OCI-LY7 (cell line): ENCODE measurements around the gene ZNF689. TPM values are rescaled to one million over a fixed set of nuclear protein-coding genes. Genes with fewer than 3 reads are reported as not detected.

Experiments
- BruUV-seq: library from RNA; stranded (reverse); fragments of 400-500 nt; replicated peaks from 2 replicates; lab custom pipeline; 2021; lab: Mats Ljungman, UMichigan
- CTCF ChIA-PET: fragments of 300-600 bp; sonication (Branson Sonifier 250); formaldehyde crosslinking; loops from one replicate; lab custom pipeline; 2022; ENCODE audit warnings: antibody characterized with exemption; ENCODE audit not compliant: unreplicated experiment; lab: Charles Lee
- POLR2A ChIA-PET: fragments of 300-600 bp; sonication (Branson Sonifier 250); formaldehyde crosslinking; loops from one replicate; lab custom pipeline; 2022; ENCODE audit warnings: antibody characterized with exemption; lab: Charles Lee
- DNase-seq: peaks from one replicate; pipeline ENCODE4 v3.0.0-alpha.2; 2015; ENCODE audit warnings: low spot score
- H2AFZ ChIP-seq: fragments of 200-600 bp; sonication (generic), shearing (Covaris generic); 2 replicates; pipeline ENCODE4 v1.6.1; 2014; ENCODE audit warnings: mild to moderate bottlenecking, antibody characterized with exemption, low read length, moderate library complexity
- H3K27ac ChIP-seq: fragments of 200-600 bp; sonication (generic); 2 replicates; pipeline ENCODE4 v1.5.1; 2014; ENCODE audit warnings: mixed run types, low read depth, mild to moderate bottlenecking, moderate library complexity, low read length, inconsistent platforms; ENCODE audit not compliant: poor library complexity, severe bottlenecking
- H3K36me3 ChIP-seq: fragments of 200-600 bp; sonication (generic); 2 replicates; pipeline ENCODE4 v1.6.1; 2014; ENCODE audit warnings: mild to moderate bottlenecking, antibody characterized with exemption, low read length, moderate library complexity, mixed read lengths; ENCODE audit not compliant: insufficient read depth
- H3K4me1 ChIP-seq: fragments of 200-600 bp; sonication (generic); 2 replicates; pipeline ENCODE4 v1.5.1; 2014; ENCODE audit warnings: mild to moderate bottlenecking, low read length; ENCODE audit not compliant: insufficient read depth, poor library complexity, severe bottlenecking
- H3K4me2 ChIP-seq: fragments of 200-600 bp; sonication (generic); 2 replicates; pipeline ENCODE4 v1.6.1; 2014; ENCODE audit warnings: mild to moderate bottlenecking, low read length
- H3K4me3 ChIP-seq: fragments of 200-600 bp; sonication (generic); 2 replicates; pipeline ENCODE4 v1.5.1; 2014; ENCODE audit warnings: mild to moderate bottlenecking, low read depth, low read length; ENCODE audit not compliant: poor library complexity, severe bottlenecking
- H3K79me2 ChIP-seq: fragments of 200-600 bp; sonication (generic); 2 replicates; pipeline ENCODE4 v1.6.1; 2016; ENCODE audit warnings: low read depth, mild to moderate bottlenecking, low read length, moderate library complexity, mixed read lengths; ENCODE audit not compliant: insufficient read depth
- H3K9me2 ChIP-seq: fragments of 200-600 bp; sonication (generic); 2 replicates; pipeline ENCODE4 v1.6.1; 2016; ENCODE audit warnings: mild to moderate bottlenecking, low read length, mixed read lengths; ENCODE audit not compliant: insufficient read depth
- H3K9me3 ChIP-seq: fragments of 200-600 bp; sonication (generic); 2 replicates; pipeline ENCODE4 v1.6.1; 2014; ENCODE audit warnings: mild to moderate bottlenecking, mixed run types, low read length, mixed read lengths
- H4K20me1 ChIP-seq: fragments of 200-600 bp; sonication (generic); 2 replicates; pipeline ENCODE4 v1.6.1; 2014; ENCODE audit warnings: mild to moderate bottlenecking, antibody characterized with exemption, low read length, moderate library complexity, mixed read lengths; ENCODE audit not compliant: insufficient read depth
- CTCF ChIP-seq: fragments of 200-600 bp; sonication (generic); conservative IDR thresholded peaks from 2 replicates; pipeline ENCODE4 v1.5.1; 2014; ENCODE audit warnings: mild to moderate bottlenecking, antibody characterized with exemption, low read length, moderate library complexity, mixed read lengths
- EZH2phosphoT487 ChIP-seq: fragments of 200-600 bp; sonication (generic); IDR thresholded peaks from 2 replicates; pipeline ENCODE4 v1.6.1; 2018; ENCODE audit warnings: low read depth, borderline replicate concordance, mild to moderate bottlenecking, mixed run types, antibody characterized with exemption, low read length, moderate library complexity, mixed read lengths
- intact Hi-C: fragments of 100-400 bp; cut with micrococcal nuclease; formaldehyde crosslinking; loops from one replicate; pipeline ENCODE4 v1.10.0; 2022; ENCODE audit not compliant: unreplicated experiment
- total RNA-seq, 2 experiments: library from RNA; depleted of rRNA in 1 of 2; stranded (reverse); fragments of >200 nt in 1 of 2; shearing (Covaris generic) in 1 of 2; gene quantifications; 2 replicates each; pipeline ENCODE4 v1.2.3, GENCODE V29; 2014 to 2022

Gene ZNF689
- total RNA-seq, 2 experiments from 2014 or later, result 15.0 to 16.7 TPM

GRCh38 chr16:30621765-30622164, 11.6 kb upstream of the ZNF689 start:
- Histone ChIP-seq H3K4me1 (peaks cover 4% of the 10 kb centered on the region), H3K79me2 (no peaks in the 10 kb centered on the region), H2AFZ (no peak overlapping the region), H3K4me2 (no peak overlapping the region), H3K4me3 (no peak overlapping the region), H3K9me2 (no peaks in the 10 kb centered on the region), H3K9me3 (peaks cover 7% of the 10 kb centered on the region; the same call in 1 of the 2 replicates), H4K20me1 (no peaks in the 10 kb centered on the region), H3K36me3 (no peaks in the 10 kb centered on the region), H3K27ac (no peak overlapping the region)
- intact Hi-C loops, result no loop called here
- DNase-seq, result no peak
- BruUV-seq, result no TSS peak
- CTCF ChIA-PET, result no interaction called here
- POLR2A ChIA-PET, result interaction anchor here (0.6 to 1.6 kb wide), 2 partner anchors 13 to 590 kb away, joined by 3 to 5 read pairs; no protein-coding TSS in a partner anchor
- TF ChIP-seq CTCF (no peak), EZH2phosphoT487 (no peak)

- POLR2A ChIA-PET, result interaction anchor here (0.6 to 1.2 kb wide), 6 partner anchors 12 to 208 kb away, joined by 3 to 6 read pairs (median 3); no protein-coding TSS in a partner anchor
- no peak for DNase-seq
- Histone ChIP-seq H3K9me3 (peaks cover 7% of the 10 kb centered on the region; the same call in 1 of the 2 replicates), H3K4me1 (peaks cover 8% of the 10 kb centered on the region), H3K79me2 (no peaks in the 10 kb centered on the region), H2AFZ (no peak overlapping the region), H3K36me3 (no peaks in the 10 kb centered on the region), H3K9me2 (no peaks in the 10 kb centered on the region), H4K20me1 (no peaks in the 10 kb centered on the region), H3K4me3 (no peak overlapping the region), H3K4me2 (no peak overlapping the region), H3K27ac (no peak overlapping the region)
- CTCF ChIA-PET, result interaction anchor here (1.5 kb wide), 1 partner anchor 9 kb away, joined by 3 read pairs; no protein-coding TSS in a partner anchor
- no TSS peak for BruUV-seq
- intact Hi-C loops, result no loop called here
- TF ChIP-seq CTCF (no peak), EZH2phosphoT487 (no peak)
Measured at GRCh38 chr16:30620169-30620568, 10.0 kb upstream of the ZNF689 start.

GRCh38 chr16:30619638-30620037, 9.4 kb upstream of the ZNF689 start:
- no peak overlapping the region for H2AFZ ChIP-seq
- no peaks in the 10 kb centered on the region for H3K36me3 ChIP-seq
- BruUV-seq, result no TSS peak
- no peak for DNase-seq
- H3K4me2 ChIP-seq, result no peak overlapping the region
- H4K20me1 ChIP-seq, result no peaks in the 10 kb centered on the region
- H3K4me3 ChIP-seq, result no peak overlapping the region
- intact Hi-C loops, result no loop called here
- H3K9me2 ChIP-seq, result no peaks in the 10 kb centered on the region
- H3K4me1 ChIP-seq, result peaks cover 9% of the 10 kb centered on the region
- ChIA-PET POLR2A (interaction anchor here (0.6 to 1.2 kb wide), 5 partner anchors 13 to 208 kb away, joined by 3 to 6 read pairs (median 3); no protein-coding TSS in a partner anchor), CTCF (interaction anchor here (1.5 kb wide), 1 partner anchor 10 kb away, joined by 3 read pairs; no protein-coding TSS in a partner anchor)
- no peak overlapping the region for H3K27ac ChIP-seq
- no peaks in the 10 kb centered on the region for H3K79me2 ChIP-seq
- H3K9me3 ChIP-seq, result peaks cover 7% of the 10 kb centered on the region; the same call in 1 of the 2 replicates
- TF ChIP-seq CTCF, result no peak
- TF ChIP-seq EZH2phosphoT487, result no peak
